B cell (primary cell): ENCODE measurements around the gene HES7. TPM values are rescaled to one million over a fixed set of nuclear protein-coding genes. Genes with fewer than 3 reads are reported as not detected.

Experiments
- ATAC-seq: fragments of 200-7000 bp; cut with Tn5 transposase; one replicate; pipeline ENCODE4 v1.10.0; 2021; ENCODE audit warnings: low read depth, mild to moderate bottlenecking, moderate number of reproducible peaks, moderate library complexity
- CTCF ChIA-PET: fragments of 350-600 bp; sonication (Branson Sonifier 250); formaldehyde crosslinking; loops from one replicate; lab custom pipeline; 2021; ENCODE audit warnings: antibody characterized with exemption, inconsistent platforms; lab: Charles Lee
- POLR2A ChIA-PET: fragments of 350-600 bp; sonication (Branson Sonifier 250); formaldehyde crosslinking; loops from one replicate; lab custom pipeline; 2021; ENCODE audit warnings: antibody characterized with exemption; lab: Charles Lee
- DNase-seq: peaks from one replicate; pipeline ENCODE4 v3.0.0; 2013
- H2AFZ ChIP-seq: 2 replicates; pipeline ENCODE4 v1.6.1; 2012; ENCODE audit warnings: mild to moderate bottlenecking, low read depth, low read length; ENCODE audit not compliant: insufficient read depth, poor library complexity, severe bottlenecking
- H3K27ac ChIP-seq, 2 donors: 1 replicate in 1 of 2; 2 replicates in 1 of 2; pipeline ENCODE4 v1.5.1; 2012 to 2013; ENCODE audit warnings: low read length in 2 of 2, mild to moderate bottlenecking in 2 of 2, moderate library complexity in 1 of 2
- H3K27me3 ChIP-seq, 4 experiments: fragments of 200-600 bp in 1 of 4; sonication (generic) in 1 of 4; replicated peaks in 1 of 4; 1 replicate in 2 of 4; 2 replicates in 2 of 4; pipeline versions ENCODE4 v1.6.1 to v1.7.0; 2013 to 2016; ENCODE audit warnings: low read length in 3 of 4, mild to moderate bottlenecking in 2 of 4, mixed read lengths in 1 of 4, moderate library complexity in 1 of 4; ENCODE audit not compliant: insufficient read depth in 4 of 4, control insufficient read depth in 3 of 4; ENCODE audit errors: control extremely low read depth in 1 of 4
- H3K36me3 ChIP-seq, 2 experiments: replicated peaks in 1 of 2; 1 replicate in 1 of 2; 2 replicates in 1 of 2; pipeline versions ENCODE4 v1.6.1 to v1.7.1; 2013; ENCODE audit warnings: low read length in 1 of 2; ENCODE audit not compliant: insufficient read depth in 2 of 2, control insufficient read depth in 1 of 2; ENCODE audit errors: control extremely low read depth in 1 of 2, extremely low read depth in 1 of 2
- H3K4me1 ChIP-seq, 2 donors: fragments of 200-600 bp in 1 of 2; sonication (generic) in 1 of 2; 1 replicate in 1 of 2; 2 replicates in 1 of 2; pipeline versions ENCODE4 v1.5.1 to v1.6.1; 2013 to 2017; ENCODE audit warnings: low read length in 2 of 2; ENCODE audit not compliant: control insufficient read depth in 2 of 2, insufficient read depth in 2 of 2
- H3K4me2 ChIP-seq: replicated peaks from 2 replicates; pipeline ENCODE3; 2012; ENCODE audit warnings: mild to moderate bottlenecking, low read depth, low read length; ENCODE audit not compliant: poor library complexity, severe bottlenecking
- H3K4me3 ChIP-seq, 5 experiments: fragments of 200-600 bp in 1 of 5; sonication (generic) in 1 of 5; 1 replicate in 3 of 5; 2 replicates in 2 of 5; pipeline versions ENCODE4 v1.5.1 to v1.7.0; 2011 to 2016; ENCODE audit warnings: low read length in 4 of 5, mild to moderate bottlenecking in 4 of 5, low read depth in 2 of 5, control low read depth in 1 of 5, moderate library complexity in 1 of 5; ENCODE audit not compliant: insufficient read depth in 1 of 5; ENCODE audit errors: control extremely low read depth in 1 of 5, extremely low read depth in 1 of 5
- H3K79me2 ChIP-seq: fragments of 200-600 bp; sonication (generic); one replicate; pipeline ENCODE4 v1.6.0; 2016; ENCODE audit warnings: low read length; ENCODE audit not compliant: control insufficient read depth, insufficient read depth
- H3K9ac ChIP-seq: fragments of 200-600 bp; sonication (generic); 2 replicates; pipeline ENCODE4 v1.6.1; 2017; ENCODE audit warnings: mild to moderate bottlenecking, low read length, moderate library complexity
- H3K9me3 ChIP-seq, 3 donors: one replicate each; pipeline versions ENCODE4 v1.6.1 to v1.7.1; 2013; ENCODE audit warnings: low read length in 2 of 3; ENCODE audit not compliant: control insufficient read depth in 2 of 3, insufficient read depth in 1 of 3; ENCODE audit errors: control extremely low read depth in 1 of 3
- H4K20me1 ChIP-seq: 2 replicates; pipeline ENCODE4 v1.6.0; 2012; ENCODE audit warnings: mild to moderate bottlenecking, low read length; ENCODE audit not compliant: insufficient read depth, control insufficient read depth, poor library complexity, severe bottlenecking
- H3K27ac Mint-ChIP-seq: one replicate; pipeline ENCODE4 v1.8.0; 2021; ENCODE audit warnings: mixed read lengths
- H3K27me3 Mint-ChIP-seq: one replicate; pipeline ENCODE4 v1.8.0; 2021; ENCODE audit warnings: mixed read lengths
- H3K4me1 Mint-ChIP-seq: one replicate; pipeline ENCODE4 v1.8.0; 2021; ENCODE audit warnings: mixed read lengths
- H3K4me3 Mint-ChIP-seq: one replicate; pipeline ENCODE4 v1.8.0; 2021; ENCODE audit warnings: mixed read lengths
- H3K9me3 Mint-ChIP-seq: one replicate; pipeline ENCODE4 v1.8.0; 2022; ENCODE audit warnings: mixed read lengths; ENCODE audit not compliant: insufficient read depth
- EZH2 ChIP-seq: IDR thresholded peaks from 2 replicates; pipeline ENCODE4 v1.6.1; 2012; ENCODE audit warnings: borderline replicate concordance, low read depth, mild to moderate bottlenecking, moderate library complexity, low read length; ENCODE audit not compliant: insufficient read depth, poor library complexity, severe bottlenecking
- WGBS: methylation state at CpG from one replicate; pipeline ENCODE4 v1.1.5; 2013; ENCODE audit warnings: missing lambda C conversion rate; ENCODE audit not compliant: insufficient coverage; 5-methylcytosine and 5-hydroxymethylcytosine counted together
- intact Hi-C: fragments of 100-400 bp; cut with micrococcal nuclease; formaldehyde crosslinking; loops from one replicate; pipeline ENCODE4 v1.10.0; 2022
- polyA plus RNA-seq: library from polyadenylated mRNA; depleted of rRNA; stranded (reverse); fragments of >200 nt; gene quantifications from 2 replicates; pipeline ENCODE4 v1.2.3, GENCODE V29; 2012
- total RNA-seq, 2 donors: library from RNA; stranded (reverse); fragments of 120-200 nt in 1 of 2; gene quantifications; 1 replicate in 1 of 2; 2 replicates in 1 of 2; pipeline versions ENCODE4 v1.2.3 to v1.2.4, GENCODE V29; 2013 to 2022
- TF ChIP-seq, protein P1 (sequence below): fragments of 200-600 bp; IDR thresholded peaks from one replicate; pipeline ENCODE4 v1.8.0; 2022; ENCODE audit warnings: antibody characterized with exemption, mild to moderate bottlenecking

Gene HES7
- total and polyA plus RNA-seq, 2 donors (not counting 1 experiment from before 2014, with no cell fraction given), result 0.34 TPM; not detected in 1

DNA sequence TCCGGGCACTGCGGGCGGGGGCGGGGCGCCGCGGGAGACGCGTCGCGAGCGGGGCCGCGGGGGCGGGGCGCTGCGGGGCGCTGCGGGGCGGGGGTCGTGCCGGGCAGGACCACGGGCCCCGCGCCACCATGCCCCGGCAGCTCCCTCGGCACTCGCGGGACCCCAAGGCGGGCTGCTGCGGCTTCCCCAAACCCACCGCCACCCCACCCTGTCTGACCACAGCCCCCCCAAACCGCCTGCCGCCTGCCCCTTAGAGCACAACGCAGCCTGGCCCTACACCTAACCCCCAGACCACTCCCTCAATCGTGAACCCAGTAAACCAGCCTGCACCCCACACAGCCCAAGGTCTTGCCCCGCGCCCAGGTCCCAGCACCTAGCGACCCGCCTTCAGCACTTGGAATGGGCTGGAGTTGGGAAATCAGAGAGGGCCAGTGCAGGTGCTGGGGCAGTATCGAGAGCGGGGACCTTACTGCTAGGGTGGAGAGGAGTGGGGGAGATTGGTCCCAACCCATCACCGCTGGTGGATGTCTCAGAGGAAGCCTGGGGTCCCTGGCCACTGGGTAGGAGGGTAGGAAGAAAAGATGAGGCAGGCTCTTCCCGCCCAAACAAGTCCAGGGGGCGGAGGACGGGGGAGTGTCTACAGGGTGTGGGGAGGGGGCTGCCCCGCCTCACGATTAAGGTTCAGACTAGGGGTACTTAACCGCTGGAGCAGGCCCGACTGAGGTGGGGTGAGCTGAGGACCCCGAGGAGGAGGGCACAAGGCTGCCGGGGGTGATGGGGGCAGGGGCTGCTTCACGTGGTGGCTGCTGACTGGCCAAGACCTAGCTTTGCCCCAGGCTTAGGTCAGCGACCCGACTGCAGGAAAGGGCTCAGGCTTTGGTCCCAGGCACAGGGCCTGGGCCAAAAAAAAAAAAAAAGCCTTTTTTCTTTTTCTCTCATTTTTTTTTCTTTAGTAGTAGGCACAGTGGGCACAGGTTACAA lies 39.4 kb upstream of the HES7 start:
- H3K9me3 Mint-ChIP-seq, result no peaks in the 10 kb centered on the region
- H3K27me3 Mint-ChIP-seq, result no peaks in the 10 kb centered on the region
- ChIA-PET CTCF (interaction anchor here (1.1 to 7.7 kb wide), 6 partner anchors 9 to 82 kb away, joined by 3 to 86 read pairs (median 4); no protein-coding TSS in a partner anchor), POLR2A (interaction anchor here (0.6 to 3.6 kb wide), 10 partner anchors 10 to 85 kb away, joined by 3 to 18 read pairs (median 5); partner anchors contain the start of genes BORCS6 and CTC1)
- Histone ChIP-seq H3K4me2 (peak overlapping the region; percentile 99), H3K4me3 (peak overlapping the region; percentile 43 to 98 (median 94)), H4K20me1 (peaks cover 4% of the 10 kb centered on the region), H3K27ac (peak overlapping the region; percentile 94 to 99), H3K4me1 (peaks cover 36 to 58% of the 10 kb centered on the region in 2 donors), H2AFZ (peak overlapping the region; percentile 96), H3K27me3 (no peaks in the 10 kb centered on the region), H3K79me2 (peaks cover 25% of the 10 kb centered on the region), H3K9ac (peak overlapping the region; percentile 99), H3K36me3 (peaks cover 0 to 26% of the 10 kb centered on the region in 2 experiments), H3K9me3 (no peaks in the 10 kb centered on the region)
- DNase-seq (no peak), ATAC-seq (peak; percentile 22)
- peaks cover 48% of the 10 kb centered on the region for H3K4me1 Mint-ChIP-seq
- intact Hi-C loops, result loop anchor here (1.0 kb wide), 1 partner anchor 10 kb away; no protein-coding TSS in a partner anchor
- H3K27ac Mint-ChIP-seq, result peak overlapping the region; percentile 99
- peak overlapping the region; percentile 93 for H3K4me3 Mint-ChIP-seq
- WGBS, result 13% methylated on average over 50 of the region's 55 CpGs
- no peak for TF ChIP-seq EZH2
- TF ChIP-seq, protein P1, sequence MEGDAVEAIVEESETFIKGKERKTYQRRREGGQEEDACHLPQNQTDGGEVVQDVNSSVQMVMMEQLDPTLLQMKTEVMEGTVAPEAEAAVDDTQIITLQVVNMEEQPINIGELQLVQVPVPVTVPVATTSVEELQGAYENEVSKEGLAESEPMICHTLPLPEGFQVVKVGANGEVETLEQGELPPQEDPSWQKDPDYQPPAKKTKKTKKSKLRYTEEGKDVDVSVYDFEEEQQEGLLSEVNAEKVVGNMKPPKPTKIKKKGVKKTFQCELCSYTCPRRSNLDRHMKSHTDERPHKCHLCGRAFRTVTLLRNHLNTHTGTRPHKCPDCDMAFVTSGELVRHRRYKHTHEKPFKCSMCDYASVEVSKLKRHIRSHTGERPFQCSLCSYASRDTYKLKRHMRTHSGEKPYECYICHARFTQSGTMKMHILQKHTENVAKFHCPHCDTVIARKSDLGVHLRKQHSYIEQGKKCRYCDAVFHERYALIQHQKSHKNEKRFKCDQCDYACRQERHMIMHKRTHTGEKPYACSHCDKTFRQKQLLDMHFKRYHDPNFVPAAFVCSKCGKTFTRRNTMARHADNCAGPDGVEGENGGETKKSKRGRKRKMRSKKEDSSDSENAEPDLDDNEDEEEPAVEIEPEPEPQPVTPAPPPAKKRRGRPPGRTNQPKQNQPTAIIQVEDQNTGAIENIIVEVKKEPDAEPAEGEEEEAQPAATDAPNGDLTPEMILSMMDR, result no peak
